Measurements from ENCODE around the gene BTRC. TPM values are rescaled to one million over a fixed set of nuclear protein-coding genes. Genes with fewer than 3 reads are reported as not detected.
"Not testable (repeated sequence)": the region's sequence is repeated elsewhere in the genome, so short reads cannot be mapped to it uniquely, and the experiment has no call there.

The BTRC gene
- total RNA-seq, 1 donor from 2014 or later, result 33.4 TPM

DNA sequence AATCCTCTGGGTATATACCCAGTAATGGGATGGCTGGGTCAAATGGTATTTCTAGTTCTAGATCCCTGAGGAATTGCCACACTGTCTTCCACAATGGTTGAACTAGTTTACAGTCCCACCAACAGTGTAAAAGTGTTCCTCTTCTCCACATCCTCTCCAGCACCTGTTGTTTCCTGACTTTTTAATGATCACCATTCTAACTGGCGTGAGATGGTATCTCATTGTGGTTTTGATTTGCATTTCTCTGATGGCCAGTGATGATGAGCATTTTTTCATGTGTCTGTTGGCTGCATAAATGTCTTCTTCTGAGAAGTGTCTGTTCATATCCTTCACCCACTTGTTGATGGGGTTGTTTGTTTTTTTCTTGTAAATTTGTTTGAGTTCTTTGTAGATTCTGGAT, 68.0 kb downstream of the BTRC start:
- intact Hi-C loops (cut with DNase I); DNase-seq: not testable (repeated sequence)

DNA sequence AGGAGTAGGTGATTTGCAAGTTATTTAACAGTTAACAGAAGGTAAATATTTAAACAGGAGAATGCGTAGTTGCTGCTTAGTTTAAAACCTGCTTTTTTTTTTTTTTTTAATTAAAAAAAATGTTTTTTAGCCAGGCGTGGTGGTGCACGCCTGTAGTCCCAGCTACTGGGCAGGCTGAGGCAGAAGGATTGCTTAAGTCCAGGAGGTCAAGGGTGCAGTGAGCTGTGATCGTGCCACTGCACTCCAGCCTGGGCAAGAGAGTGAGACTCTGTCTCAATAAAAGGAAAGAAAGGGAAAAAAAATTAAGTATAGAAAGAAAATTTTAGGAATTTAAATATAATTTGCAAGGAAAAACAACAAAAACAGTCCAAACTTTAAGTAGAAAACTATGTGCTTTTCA, 71.6 kb downstream of the BTRC start:
- intact Hi-C loops (cut with DNase I), result no loop called here
- no peak for DNase-seq
- ATAC-seq (ENCODE audit: poor library complexity), result no peak

More for the DNA sequence above, 68.0 kb downstream of the BTRC start:
- not testable (repeated sequence) for ATAC-seq (ENCODE audit: poor library complexity)

DNA sequence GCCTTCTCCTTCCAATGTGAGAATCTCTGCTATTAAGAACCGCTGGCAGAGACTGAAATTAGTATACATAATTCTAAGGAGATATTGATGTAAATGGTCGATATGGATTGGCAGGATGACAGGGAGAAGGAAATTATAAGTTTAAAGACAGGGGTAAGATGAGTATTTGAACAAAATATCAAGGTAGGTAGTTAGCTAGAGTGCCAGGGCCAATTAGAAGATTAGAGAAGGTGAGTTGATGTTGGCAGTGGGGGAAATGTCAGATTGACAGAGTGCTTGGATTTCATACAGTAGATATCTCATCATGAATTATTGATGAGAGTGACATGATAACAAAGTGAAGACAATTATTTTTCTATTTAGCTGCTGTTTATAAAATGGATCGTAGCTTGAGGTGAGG, 74.1 kb downstream of the BTRC start:
- DNase-seq (no peak), ATAC-seq (ENCODE audit: poor library complexity) (no peak)
- intact Hi-C loops (cut with DNase I), result no loop called here

DNA sequence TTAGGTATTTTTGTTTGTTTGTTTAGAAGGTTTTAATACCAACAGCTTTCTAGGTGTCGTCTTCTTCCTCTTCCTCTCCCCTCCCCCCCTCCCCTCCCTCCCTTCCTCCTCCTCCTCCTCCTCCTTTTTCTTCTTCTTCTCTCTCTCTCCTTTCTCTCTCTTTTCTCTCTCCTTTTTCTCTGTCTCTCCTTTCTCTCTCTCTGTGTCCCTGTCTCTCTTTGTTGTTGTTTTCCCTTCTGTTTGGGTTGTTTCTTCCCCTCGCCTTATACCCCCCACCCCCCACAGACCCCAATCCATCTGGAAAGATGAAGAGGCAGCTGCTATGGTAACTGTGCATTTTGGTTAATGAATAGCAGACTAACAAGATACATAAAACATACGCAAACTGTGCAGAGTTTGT, 75.5 kb downstream of the BTRC start:
- no peak for DNase-seq
- no peak for ATAC-seq (ENCODE audit: poor library complexity)
- intact Hi-C loops (cut with DNase I), result no loop called here

DNA sequence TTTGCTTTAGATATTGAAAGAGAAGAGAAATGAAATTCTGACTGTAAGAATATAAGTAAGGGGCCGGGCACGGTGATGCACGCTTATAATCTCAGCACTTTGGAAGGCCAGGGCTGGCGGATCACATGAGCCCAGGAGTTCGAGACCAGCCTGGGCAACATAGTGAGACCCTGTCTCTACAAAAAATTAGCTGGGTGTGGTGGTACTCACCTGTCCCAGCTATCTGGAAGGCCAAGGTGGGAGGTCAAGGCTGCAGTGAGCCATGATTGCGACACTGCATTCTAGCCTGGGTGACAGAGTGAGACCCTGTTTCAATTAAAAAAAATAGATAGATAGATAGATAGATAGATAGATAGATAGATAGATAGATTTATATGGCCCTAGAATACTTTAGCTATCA, 82.3 kb downstream of the BTRC start:
- ATAC-seq (ENCODE audit: poor library complexity), result no peak
- DNase-seq, result no peak
- intact Hi-C loops (cut with DNase I), result no loop called here

DNA sequence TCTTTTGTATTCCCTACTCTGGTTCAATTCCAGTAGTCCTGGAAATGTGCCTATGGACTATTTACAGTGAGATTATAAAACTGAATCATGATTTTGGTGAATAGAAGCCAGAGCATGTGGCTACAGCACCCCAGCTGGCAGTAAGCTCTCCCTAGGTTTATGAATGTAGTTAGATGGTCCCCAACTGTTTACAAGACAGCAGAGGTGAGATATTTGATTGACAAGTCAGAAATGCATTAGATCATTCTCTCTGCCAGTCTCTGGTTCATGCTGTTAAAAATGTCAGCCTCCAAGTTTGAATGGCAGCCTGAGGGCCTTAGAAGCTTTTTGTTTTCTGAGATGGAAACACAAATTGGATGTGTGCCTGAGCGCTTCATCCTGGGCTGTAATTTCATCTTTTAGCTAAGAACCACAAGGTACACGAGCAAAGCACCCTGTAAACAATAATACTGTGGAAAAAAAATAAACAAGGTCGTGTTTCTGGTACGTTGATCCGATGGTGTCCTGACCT, 85.0 kb downstream of the BTRC start:
- ATAC-seq (ENCODE audit: poor library complexity) (no peak), DNase-seq (no peak)
- intact Hi-C loops (cut with DNase I), result no loop called here

DNA sequence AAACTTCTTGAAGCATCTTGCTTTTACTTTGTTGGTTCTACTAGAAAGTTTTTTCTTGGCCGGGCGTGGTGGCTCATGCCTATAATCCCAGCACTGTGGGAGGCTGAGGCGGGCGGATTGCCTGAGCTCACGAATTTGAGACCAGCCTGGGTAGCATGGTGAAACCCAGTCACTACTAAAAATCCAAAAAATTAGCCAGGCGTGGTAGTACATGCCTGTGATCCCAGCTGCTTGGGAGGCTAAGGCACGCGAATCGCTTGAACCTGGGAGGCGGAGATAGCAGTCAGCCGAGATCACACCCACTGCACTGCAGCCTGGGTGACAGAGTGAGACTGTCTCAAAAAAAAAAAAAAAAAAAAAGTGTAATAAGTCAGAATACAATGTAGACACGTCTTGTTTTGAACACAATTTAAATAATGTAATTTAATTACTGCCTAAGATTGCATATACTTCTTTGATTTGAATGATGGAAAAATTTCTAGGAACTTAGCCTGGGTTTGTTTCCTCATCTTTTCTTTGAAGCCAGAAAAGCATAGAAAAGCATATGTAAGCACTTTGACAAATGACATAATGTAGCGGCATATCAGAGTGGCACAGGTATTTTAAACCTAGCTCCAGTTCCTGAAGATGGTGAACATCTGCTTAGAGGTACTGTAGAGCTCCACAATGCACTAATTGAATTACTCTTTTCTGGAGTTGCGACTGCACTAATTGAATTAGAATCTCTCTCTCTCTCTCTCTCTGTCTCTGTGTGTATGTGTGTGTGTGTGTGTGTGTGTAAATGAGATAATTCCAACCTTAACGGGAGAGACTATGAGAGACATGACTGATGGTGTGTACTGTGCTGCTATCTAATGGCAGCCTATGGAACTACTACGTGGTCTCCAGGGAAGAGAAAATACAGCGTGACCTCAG, 87.8 kb downstream of the BTRC start:
- intact Hi-C loops (cut with DNase I), result loop anchor here (10.0 kb wide), 1 partner anchor 147 kb away; no protein-coding TSS in a partner anchor
- ATAC-seq (ENCODE audit: poor library complexity) (peak; percentile 86), DNase-seq (no peak)

DNA sequence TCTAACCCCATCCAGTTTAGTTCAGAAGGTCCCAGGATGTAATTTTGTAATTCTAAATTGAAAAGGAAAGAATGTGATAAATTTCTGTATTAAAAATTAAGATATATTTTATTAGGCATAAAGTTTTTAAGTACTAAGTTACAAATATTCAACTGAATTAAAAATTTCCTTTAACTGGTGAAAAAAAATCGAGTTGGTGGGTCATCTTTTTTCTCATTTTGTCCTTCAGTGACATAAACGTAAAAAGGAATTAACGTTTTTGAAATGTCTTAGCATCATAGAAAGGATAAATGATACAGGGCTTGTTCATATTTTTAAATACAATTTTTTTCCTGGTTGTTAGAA, 88.5 kb downstream of the BTRC start:
- DNase-seq, result no peak
- no peak for ATAC-seq (ENCODE audit: poor library complexity)
- intact Hi-C loops (cut with DNase I), result loop anchor here (10.0 kb wide), 1 partner anchor 148 kb away; no protein-coding TSS in a partner anchor

DNA sequence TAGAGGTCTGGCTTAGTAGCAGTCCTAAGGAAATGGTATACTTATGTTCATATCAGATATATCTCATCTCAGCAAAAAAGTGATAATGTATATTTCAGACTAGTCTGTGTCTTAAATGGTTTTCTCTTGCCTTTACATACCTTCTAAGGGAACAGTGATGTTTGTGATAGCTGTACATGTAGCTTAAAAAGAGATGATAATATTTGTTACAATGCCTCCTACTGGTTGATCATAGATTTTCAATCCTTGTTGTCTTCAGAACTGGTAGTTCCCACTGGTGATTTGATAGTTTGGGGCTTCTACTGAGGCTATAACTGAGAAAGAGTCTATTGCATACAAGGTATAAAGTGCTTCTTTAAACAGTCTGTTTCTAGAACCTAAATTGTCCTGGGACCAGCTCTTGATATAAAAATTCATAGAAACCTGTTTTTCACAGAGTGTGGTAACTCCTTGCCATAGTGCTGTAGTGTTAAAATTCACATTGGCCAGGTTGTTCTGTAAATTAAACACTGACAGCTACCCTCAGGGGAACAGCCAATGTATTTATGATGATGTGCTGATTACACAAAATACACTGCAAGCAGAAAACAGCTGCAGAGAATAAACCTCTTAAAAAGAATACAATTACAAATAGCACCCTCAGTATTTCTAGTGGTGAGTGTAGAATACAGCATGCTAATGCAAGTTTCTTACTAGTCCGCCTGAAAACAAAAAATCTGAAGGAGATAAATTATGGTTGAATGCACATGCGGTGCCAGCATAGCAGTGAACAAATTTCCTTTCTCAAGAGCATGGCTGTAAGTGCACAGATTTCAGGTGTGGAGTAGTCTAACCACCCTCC, 90.3 kb downstream of the BTRC start:
- no peak for DNase-seq
- no peak for ATAC-seq (ENCODE audit: poor library complexity)
- intact Hi-C loops (cut with DNase I), result loop anchor here (10.0 kb wide), 1 partner anchor 149 kb away; no protein-coding TSS in a partner anchor

DNA sequence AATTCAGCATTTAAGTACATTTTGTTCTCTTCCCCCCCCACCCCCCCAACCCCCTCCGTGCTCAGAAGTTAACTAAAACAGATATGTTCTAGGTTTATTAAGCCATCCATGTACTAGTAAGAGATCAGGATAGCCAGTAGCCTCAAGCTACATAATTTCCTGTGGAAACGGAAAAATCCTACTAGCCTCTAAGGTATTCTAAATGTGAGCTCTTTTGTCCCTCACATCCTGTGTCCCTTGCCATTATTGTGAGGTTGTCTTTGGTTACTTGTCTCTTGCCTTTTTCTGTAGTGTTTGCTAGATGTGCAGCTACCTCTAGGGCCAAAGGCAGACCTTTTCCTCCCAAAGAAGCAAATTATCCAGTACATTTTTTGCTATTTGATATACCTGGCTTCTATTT, 92.1 kb downstream of the BTRC start:
- no peak for ATAC-seq (ENCODE audit: poor library complexity)
- DNase-seq, result no peak
- intact Hi-C loops (cut with DNase I), result loop anchor here (10.0 kb wide), 1 partner anchor 151 kb away; no protein-coding TSS in a partner anchor

DNA sequence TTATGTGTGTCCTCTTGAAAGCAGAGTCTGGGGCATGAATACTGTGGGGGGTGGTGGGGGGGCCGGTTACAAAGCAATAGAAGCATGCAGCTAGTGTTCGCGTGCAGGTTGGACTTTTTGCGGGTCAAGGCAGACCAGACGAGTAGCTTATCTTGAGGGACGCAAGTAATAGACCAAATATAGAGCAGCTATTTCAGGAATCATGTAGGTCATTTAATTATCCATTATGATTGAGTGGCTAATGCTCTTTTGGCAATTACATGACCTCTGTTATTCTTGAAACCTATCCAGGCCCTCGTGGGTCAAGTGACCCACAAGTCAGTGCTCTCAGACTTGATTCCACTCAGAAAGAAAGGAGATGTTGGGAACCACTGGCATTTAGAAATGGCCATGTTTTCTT, 93.0 kb downstream of the BTRC start:
- ATAC-seq (ENCODE audit: poor library complexity), result peak; percentile 84
- intact Hi-C loops (cut with DNase I), result loop anchor here (10.0 kb wide), 1 partner anchor 152 kb away; no protein-coding TSS in a partner anchor
- no peak for DNase-seq

DNA sequence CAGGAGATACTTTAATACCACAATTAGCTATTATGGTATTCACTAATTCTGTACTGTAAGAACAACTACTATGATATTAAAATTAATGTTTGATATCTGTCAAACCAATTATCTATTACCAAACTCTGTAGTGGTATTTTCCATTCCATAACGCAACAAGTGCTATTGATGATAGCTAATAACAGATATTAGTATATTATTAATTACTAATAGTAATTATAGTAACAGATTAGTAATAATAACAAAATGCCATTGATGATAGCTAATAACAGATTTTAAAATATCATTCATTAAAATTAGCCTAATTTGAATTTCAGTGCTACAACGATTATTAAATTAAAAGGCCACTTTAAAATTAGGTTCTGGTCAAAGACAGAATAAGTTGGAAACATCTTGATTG, 93.5 kb downstream of the BTRC start:
- intact Hi-C loops (cut with DNase I), result loop anchor here (10.0 kb wide), 1 partner anchor 153 kb away; no protein-coding TSS in a partner anchor
- DNase-seq, result no peak
- ATAC-seq (ENCODE audit: poor library complexity), result no peak

DNA sequence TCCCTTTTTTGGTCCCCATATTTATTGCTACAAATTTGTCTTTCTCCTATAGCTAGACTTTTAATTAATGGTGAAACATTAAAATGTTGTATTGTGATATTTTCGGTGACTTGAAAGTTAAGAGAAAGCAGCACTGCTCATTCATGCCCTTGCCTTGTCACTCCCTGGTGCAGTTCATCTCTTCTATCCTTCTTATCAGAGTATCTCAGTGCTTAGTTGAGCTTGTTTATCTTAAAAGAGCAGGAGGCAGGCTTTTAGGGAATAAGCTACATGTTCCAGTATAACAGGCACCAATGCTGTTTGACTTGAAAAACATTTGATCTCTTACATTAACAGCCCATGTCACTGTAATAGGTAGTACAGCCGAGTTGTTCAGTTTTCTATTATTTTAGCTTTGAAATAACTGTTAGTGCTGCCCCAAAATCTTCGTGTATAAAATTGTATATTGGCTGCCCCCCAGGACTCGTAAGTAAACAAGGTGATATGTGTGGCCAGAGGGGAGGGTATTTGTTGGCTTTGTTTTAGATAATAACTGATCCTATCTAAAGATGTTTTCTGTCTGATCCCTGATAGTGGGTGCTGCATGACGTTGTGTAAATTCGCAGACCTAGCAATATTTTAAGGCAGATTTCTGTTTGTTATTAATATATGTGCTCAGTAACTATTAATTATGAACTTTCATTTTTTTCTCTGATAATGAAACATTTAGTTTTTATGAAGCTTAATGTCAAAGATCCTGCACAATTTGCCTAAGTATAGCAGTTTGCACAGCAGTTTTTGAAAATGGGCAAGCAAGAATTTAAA, 96.5 kb downstream of the BTRC start:
- intact Hi-C loops (cut with DNase I), result no loop called here
- DNase-seq (no peak), ATAC-seq (ENCODE audit: poor library complexity) (no peak)

DNA sequence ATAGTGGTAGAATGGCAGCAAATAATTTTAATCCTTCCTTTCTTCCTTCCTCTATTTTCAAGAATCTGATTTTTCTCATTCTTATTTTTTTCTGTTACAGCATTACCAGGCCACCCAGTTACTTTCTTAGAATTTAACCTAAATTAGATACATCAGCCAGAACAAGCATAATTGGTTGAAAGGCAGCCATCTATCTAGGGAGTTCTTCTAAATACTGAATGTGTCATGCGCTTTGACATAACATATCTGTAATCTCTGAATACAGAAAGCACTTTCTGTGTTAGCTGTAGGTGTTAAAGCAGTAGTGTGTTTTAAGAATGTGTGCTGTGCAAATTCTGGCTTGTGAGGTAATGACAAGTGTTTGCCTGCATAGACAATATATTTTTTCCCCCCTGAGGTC, 97.3 kb downstream of the BTRC start:
- DNase-seq, result no peak
- ATAC-seq (ENCODE audit: poor library complexity), result no peak
- intact Hi-C loops (cut with DNase I), result no loop called here

DNA sequence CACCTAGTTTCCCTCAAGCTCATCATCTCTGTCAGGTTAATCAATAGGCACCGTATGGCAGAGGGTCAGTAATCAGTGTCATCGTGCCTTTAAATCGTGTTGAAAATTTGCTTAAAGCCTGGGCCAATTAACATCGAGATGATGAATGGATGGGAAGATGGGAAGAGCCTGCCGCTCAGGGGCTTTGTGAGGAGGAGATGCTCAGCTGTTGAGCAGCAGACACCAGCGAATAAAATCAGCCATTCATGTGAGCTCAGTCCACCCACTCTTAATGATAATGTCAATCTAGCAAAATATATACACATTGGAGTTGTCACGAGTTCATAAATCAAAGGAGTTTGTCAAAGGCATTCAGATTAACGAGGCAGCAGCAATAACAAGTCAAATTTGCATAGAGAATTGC, 97.7 kb downstream of the BTRC start:
- intact Hi-C loops (cut with DNase I), result no loop called here
- ATAC-seq (ENCODE audit: poor library complexity) (no peak), DNase-seq (no peak)

DNA sequence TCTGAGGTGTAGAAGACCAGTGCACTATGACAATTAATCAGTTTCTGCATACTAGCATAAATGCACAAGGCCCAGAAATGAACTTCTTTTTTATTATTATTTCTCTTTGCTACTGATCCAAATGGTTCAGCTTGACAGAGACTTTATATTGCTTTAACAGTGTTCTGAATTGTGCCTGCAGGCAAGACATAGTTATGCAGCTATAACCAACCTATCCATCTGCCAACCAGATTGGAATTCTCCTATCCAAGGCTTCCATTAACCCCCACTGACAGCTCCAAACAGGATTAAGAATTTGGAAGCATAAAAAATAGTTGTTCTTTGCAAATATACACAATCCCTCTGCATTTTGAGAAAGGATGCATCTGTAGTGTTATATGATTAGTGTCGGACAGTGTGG, 98.2 kb downstream of the BTRC start:
- DNase-seq, result no peak
- intact Hi-C loops (cut with DNase I), result no loop called here
- ATAC-seq (ENCODE audit: poor library complexity), result no peak

DNA sequence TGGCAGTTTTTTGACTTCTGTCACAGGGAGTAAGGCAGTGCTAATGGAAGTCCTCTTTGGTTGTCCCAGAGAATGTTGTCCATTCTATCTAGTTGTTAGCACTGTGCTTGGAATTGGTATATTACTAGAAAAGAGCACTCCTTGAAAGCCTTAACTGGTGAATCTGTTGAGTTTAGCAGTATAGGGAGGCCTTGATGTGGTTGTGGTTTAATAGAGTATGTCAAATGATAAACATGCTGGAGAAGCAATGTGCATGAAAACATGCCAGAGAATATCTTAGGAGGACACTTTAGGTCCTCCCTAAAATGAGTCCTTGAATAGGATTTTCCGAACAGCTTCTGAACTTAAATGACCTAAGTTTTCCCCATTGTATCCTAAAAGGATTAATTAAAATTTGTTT, 98.6 kb downstream of the BTRC start:
- DNase-seq (no peak), ATAC-seq (ENCODE audit: poor library complexity) (no peak)
- intact Hi-C loops (cut with DNase I), result no loop called here

DNA sequence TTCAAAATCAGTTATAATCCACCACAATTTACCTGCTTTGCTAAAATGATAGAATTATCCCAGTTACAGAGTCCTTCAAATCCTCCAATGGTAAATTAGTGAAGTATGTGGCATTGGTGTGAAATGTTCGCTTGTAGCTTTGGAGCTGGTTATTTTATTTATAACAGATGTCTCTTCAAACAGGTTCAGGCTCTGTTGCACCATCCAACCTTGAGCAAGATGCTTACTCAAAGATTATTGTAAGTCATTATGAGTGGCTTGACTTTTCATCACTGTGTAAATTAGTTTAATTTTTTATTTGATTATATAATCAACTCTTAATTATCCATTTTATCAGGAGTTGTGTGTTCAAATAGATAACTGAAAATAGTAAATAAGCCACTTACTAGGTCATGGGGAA, 99.4 kb downstream of the BTRC start:
- intact Hi-C loops (cut with DNase I), result no loop called here
- ATAC-seq (ENCODE audit: poor library complexity), result no peak
- DNase-seq, result no peak
